Nephron (organoid): ENCODE measurements around the gene EIF3B.
A peak's percentile ranks its signal among the peaks of the same experiment; 100 is the strongest.
"Not testable (repeated sequence)": the region's sequence is repeated elsewhere in the genome, so short reads cannot be mapped to it uniquely, and the experiment has no call there.

Experiments
- H3K27ac Mint-ChIP-seq, 3 experiments: 2 replicates each; pipeline ENCODE4 v1.8.0; 2020; ENCODE audit warnings: mixed read lengths in 3 of 3, mild to moderate bottlenecking in 2 of 3, moderate library complexity in 1 of 3
- H3K27me3 Mint-ChIP-seq: 2 replicates; pipeline ENCODE4 v1.8.0; 2021; ENCODE audit warnings: low read depth, mild to moderate bottlenecking, moderate library complexity, mixed read lengths
- H3K36me3 Mint-ChIP-seq: 2 replicates; pipeline ENCODE4 v1.8.0; 2020; ENCODE audit warnings: low read depth, mixed read lengths
- H3K4me1 Mint-ChIP-seq: 2 replicates; pipeline ENCODE4 v1.8.0; 2020; ENCODE audit warnings: mixed read lengths
- H3K4me3 Mint-ChIP-seq, 3 experiments: 2 replicates each; pipeline ENCODE4 v1.8.0; 2020; ENCODE audit warnings: mild to moderate bottlenecking in 3 of 3, mixed read lengths in 3 of 3, moderate library complexity in 2 of 3
- H3K9me3 Mint-ChIP-seq: 2 replicates; pipeline ENCODE4 v1.8.0; 2020; ENCODE audit warnings: mixed read lengths
- TF ChIP-seq, protein P1 (sequence below), 3 experiments: fragments of 200-600 bp; sonication (generic); IDR thresholded peaks; one replicate each; pipeline ENCODE4 v1.5.0; 2021; ENCODE audit warnings: antibody characterized with exemption in 3 of 3; ENCODE audit not compliant: unreplicated experiment in 3 of 3

Gene EIF3B

GRCh38 chr7:2383543-2384274 is 29.1 kb downstream of the EIF3B start:
- Mint-ChIP-seq H3K4me3 (no peak overlapping the region), H3K36me3 (peaks cover 25% of the 10 kb centered on the region), H3K4me1 (no peaks in the 10 kb centered on the region), H3K27me3 (no peaks in the 10 kb centered on the region), H3K9me3 (no peaks in the 10 kb centered on the region), H3K27ac (no peak overlapping the region)
- TF ChIP-seq, protein P1, sequence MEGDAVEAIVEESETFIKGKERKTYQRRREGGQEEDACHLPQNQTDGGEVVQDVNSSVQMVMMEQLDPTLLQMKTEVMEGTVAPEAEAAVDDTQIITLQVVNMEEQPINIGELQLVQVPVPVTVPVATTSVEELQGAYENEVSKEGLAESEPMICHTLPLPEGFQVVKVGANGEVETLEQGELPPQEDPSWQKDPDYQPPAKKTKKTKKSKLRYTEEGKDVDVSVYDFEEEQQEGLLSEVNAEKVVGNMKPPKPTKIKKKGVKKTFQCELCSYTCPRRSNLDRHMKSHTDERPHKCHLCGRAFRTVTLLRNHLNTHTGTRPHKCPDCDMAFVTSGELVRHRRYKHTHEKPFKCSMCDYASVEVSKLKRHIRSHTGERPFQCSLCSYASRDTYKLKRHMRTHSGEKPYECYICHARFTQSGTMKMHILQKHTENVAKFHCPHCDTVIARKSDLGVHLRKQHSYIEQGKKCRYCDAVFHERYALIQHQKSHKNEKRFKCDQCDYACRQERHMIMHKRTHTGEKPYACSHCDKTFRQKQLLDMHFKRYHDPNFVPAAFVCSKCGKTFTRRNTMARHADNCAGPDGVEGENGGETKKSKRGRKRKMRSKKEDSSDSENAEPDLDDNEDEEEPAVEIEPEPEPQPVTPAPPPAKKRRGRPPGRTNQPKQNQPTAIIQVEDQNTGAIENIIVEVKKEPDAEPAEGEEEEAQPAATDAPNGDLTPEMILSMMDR (IDR thresholded peaks at IDR 0.05; ENCODE audit: unreplicated experiment in 3 of 3), result no peak

DNA sequence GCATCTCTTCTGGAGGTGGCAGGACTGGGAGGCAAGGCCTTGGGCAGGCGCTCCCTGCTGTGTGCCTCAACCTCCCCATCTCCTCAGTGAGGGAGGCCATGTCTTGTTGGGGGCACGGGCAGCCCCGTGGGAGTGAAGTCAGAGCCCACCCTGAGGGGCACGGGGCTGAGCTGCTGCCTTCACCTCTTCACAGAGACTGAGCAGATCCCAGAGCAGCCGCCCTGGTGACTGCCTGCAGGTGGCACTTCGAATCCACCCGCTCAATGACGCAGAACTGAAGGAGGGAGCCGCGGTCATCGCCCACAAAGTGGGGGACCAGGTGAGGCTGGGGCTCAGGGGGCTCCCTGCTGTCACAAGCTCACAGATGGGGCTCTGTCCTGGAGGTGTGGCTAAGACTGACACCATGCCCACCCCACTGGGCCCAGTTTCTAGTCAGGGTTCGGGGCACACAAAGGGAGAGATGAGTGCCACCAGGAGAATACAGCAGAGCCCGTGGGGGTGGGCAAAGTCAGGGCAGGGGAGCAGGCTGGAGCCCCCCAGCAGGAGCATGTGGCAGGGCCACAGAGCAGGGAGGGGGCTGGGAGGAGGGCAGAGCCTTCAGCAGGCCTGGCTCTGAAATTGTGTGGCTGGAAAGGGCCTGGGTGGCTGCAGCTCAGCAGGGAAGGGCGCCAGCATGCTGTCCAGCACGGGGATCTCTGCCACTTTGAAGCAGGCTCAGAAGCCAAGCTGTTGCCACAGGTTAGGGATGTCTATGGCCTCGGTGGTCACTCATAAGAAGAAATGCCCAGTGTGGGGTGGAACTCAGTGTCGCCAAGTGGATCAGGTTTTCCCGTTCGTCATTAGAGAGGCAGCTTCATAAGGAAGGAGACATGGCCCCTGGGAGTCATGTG is 30.0 kb downstream of the EIF3B start:
- TF ChIP-seq, protein P1 (IDR thresholded peaks at IDR 0.05; ENCODE audit: unreplicated experiment in 3 of 3), result no peak
- H3K27me3 Mint-ChIP-seq, result no peaks in the 10 kb centered on the region
- H3K27ac Mint-ChIP-seq, result no peak overlapping the region
- no peak overlapping the region for H3K4me3 Mint-ChIP-seq
- H3K9me3 Mint-ChIP-seq, result no peaks in the 10 kb centered on the region
- H3K4me1 Mint-ChIP-seq, result peaks cover 5% of the 10 kb centered on the region
- peaks cover 16% of the 10 kb centered on the region for H3K36me3 Mint-ChIP-seq

- not testable (repeated sequence) for H3K36me3 Mint-ChIP-seq, H3K27me3 Mint-ChIP-seq, H3K27ac Mint-ChIP-seq, H3K9me3 Mint-ChIP-seq, H3K4me3 Mint-ChIP-seq
- H3K4me1 Mint-ChIP-seq, result peaks cover 17% of the 10 kb centered on the region
These were observed 31.5 kb downstream of the EIF3B start for GRCh38 chr7:2386122-2386521.

GRCh38 chr7:2386964-2387669 is 32.5 kb downstream of the EIF3B start:
- H3K4me3 Mint-ChIP-seq, result no peak overlapping the region
- no peak overlapping the region for H3K27ac Mint-ChIP-seq
- H3K9me3 Mint-ChIP-seq, result no peaks in the 10 kb centered on the region
- no peaks in the 10 kb centered on the region for H3K27me3 Mint-ChIP-seq
- peaks cover 17% of the 10 kb centered on the region for H3K4me1 Mint-ChIP-seq
- H3K36me3 Mint-ChIP-seq, result no peaks in the 10 kb centered on the region
- TF ChIP-seq, protein P1 (IDR thresholded peaks at IDR 0.05; ENCODE audit: unreplicated experiment in 3 of 3), result no peak

- H3K4me1 Mint-ChIP-seq, result peaks cover 17% of the 10 kb centered on the region
- no peaks in the 10 kb centered on the region for H3K9me3 Mint-ChIP-seq
- H3K27me3 Mint-ChIP-seq, result no peaks in the 10 kb centered on the region
- H3K27ac Mint-ChIP-seq, result no peak overlapping the region
- no peaks in the 10 kb centered on the region for H3K36me3 Mint-ChIP-seq
- TF ChIP-seq, protein P1 (IDR thresholded peaks at IDR 0.05; ENCODE audit: unreplicated experiment in 3 of 3), result no peak
- no peak overlapping the region for H3K4me3 Mint-ChIP-seq
These were observed 33.4 kb downstream of the EIF3B start for GRCh38 chr7:2387897-2388636.

- TF ChIP-seq, protein P1 (IDR thresholded peaks at IDR 0.05; ENCODE audit: unreplicated experiment in 3 of 3), result no peak
- peaks cover 21% of the 10 kb centered on the region for H3K4me1 Mint-ChIP-seq
- H3K27me3 Mint-ChIP-seq, result no peaks in the 10 kb centered on the region
- no peaks in the 10 kb centered on the region for H3K36me3 Mint-ChIP-seq
- H3K27ac Mint-ChIP-seq, result no peak overlapping the region
- no peak overlapping the region for H3K4me3 Mint-ChIP-seq
- H3K9me3 Mint-ChIP-seq, result no peaks in the 10 kb centered on the region
These were observed 34.0 kb downstream of the EIF3B start for GRCh38 chr7:2388637-2388954.

GRCh38 chr7:2390020-2390816 is 35.6 kb downstream of the EIF3B start:
- H3K9me3 Mint-ChIP-seq, H3K36me3 Mint-ChIP-seq, H3K27me3 Mint-ChIP-seq: not testable (repeated sequence)
- peaks cover 28% of the 10 kb centered on the region for H3K4me1 Mint-ChIP-seq
- peak overlapping the region in 1 of 3 experiments; percentile 49 for H3K4me3 Mint-ChIP-seq
- H3K27ac Mint-ChIP-seq, result peak overlapping the region; percentile 69 to 97 (median 85)
